Tibial nerve (tissue), 3 donors: ENCODE results near the gene CALU.

Source experiments
- CTCF ChIP-seq, 5 experiments: fragments of 200-600 bp in 3 of 5; fragments of 450-650 bp in 2 of 5; sonication (generic) in 3 of 5; IDR thresholded peaks; one replicate each; pipeline ENCODE4 v1.5.1; 2016 to 2019; ENCODE audit warnings: antibody characterized with exemption in 5 of 5, mild to moderate bottlenecking in 3 of 5, moderate library complexity in 2 of 5
- POLR2A ChIP-seq, 2 donors: fragments of 450-650 bp; IDR thresholded peaks; one replicate each; pipeline ENCODE4 v1.6.1; 2017; ENCODE audit warnings: antibody characterized with exemption in 2 of 2, mild to moderate bottlenecking in 2 of 2, moderate library complexity in 2 of 2

DNA sequence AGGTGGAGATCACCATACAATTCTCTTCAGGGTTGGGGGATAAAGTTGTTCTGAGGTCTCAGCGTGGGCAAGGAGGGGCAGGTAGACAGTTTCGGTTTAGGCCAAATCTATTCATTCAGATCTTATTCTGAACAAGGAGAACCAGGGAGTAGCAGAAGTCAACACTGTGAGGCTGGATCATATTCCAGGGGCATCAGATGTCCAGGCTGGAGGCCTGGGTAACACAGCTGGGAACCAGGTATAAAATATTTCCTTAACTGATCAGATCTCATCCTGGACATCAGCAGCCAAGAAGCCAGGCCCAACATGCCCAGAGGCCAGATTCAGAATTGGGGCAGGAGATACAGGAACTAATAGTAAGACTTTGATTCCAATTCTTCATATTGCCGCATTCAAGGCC lies 71.8 kb downstream of the CALU start:
- TF ChIP-seq CTCF (IDR thresholded peaks at IDR 0.05), result no peak
- TF ChIP-seq POLR2A (IDR thresholded peaks at IDR 0.05), result no peak
